Stomach smooth muscle (tissue), 2 donors: ENCODE measurements around the gene MOB3B.
A peak's percentile ranks its signal among the peaks of the same experiment; 100 is the strongest.

Experiments
- H3K27ac ChIP-seq: one replicate; pipeline ENCODE4 v1.7.0; 2013; ENCODE audit warnings: mild to moderate bottlenecking, low read length, inconsistent platforms
- H3K27me3 ChIP-seq, 2 donors: one replicate each; pipeline ENCODE4 v1.7.0; 2013; ENCODE audit warnings: low read length in 2 of 2; ENCODE audit not compliant: insufficient read depth in 2 of 2, control insufficient read depth in 1 of 2
- H3K36me3 ChIP-seq, 2 donors: one replicate each; pipeline ENCODE4 v1.7.0; 2013; ENCODE audit warnings: low read length in 2 of 2; ENCODE audit not compliant: control insufficient read depth in 2 of 2, insufficient read depth in 2 of 2
- H3K4me1 ChIP-seq: one replicate; pipeline ENCODE4 v1.7.0; 2013; ENCODE audit warnings: low read length; ENCODE audit not compliant: control insufficient read depth, insufficient read depth
- H3K4me3 ChIP-seq, 2 donors: one replicate each; pipeline ENCODE4 v1.7.0; 2013; ENCODE audit warnings: low read length in 2 of 2
- H3K9ac ChIP-seq, 2 donors: one replicate each; pipeline ENCODE4 v1.7.0; 2013; ENCODE audit warnings: low read length in 2 of 2, mild to moderate bottlenecking in 1 of 2
- H3K9me3 ChIP-seq, 2 donors: one replicate each; pipeline ENCODE4 v1.7.0; 2013; ENCODE audit warnings: low read length in 2 of 2; ENCODE audit not compliant: control insufficient read depth in 2 of 2
- donor health status: healthy.
- donor health status: Pancreatic carcinoma.

The MOB3B gene

DNA sequence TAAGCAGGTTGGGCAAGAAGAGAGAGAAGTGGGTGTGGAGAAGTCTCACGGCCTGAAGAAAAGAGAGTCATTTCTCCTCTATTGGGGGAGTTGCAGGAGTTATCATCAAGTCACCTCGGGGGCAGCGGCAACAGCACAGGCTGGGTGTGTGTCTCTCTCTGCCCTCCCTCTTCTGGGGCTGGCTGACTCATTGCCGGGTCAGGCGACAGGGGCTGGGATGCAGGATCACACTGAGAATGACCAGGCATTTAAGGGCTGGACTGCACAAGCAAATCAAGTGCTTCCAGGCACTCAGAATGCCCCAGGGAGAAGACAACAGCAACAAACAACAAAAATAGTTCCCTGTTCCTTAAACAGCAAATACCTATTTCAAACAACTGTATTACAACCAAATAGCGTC is 226.4 kb downstream of the MOB3B start:
- Histone ChIP-seq H3K4me3 (no peak overlapping the region), H3K4me1 (no peaks in the 10 kb centered on the region), H3K9me3 (no peaks in the 10 kb centered on the region), H3K27ac (no peak overlapping the region), H3K9ac (no peak overlapping the region), H3K36me3 (no peaks in the 10 kb centered on the region), H3K27me3 (no peaks in the 10 kb centered on the region)

DNA sequence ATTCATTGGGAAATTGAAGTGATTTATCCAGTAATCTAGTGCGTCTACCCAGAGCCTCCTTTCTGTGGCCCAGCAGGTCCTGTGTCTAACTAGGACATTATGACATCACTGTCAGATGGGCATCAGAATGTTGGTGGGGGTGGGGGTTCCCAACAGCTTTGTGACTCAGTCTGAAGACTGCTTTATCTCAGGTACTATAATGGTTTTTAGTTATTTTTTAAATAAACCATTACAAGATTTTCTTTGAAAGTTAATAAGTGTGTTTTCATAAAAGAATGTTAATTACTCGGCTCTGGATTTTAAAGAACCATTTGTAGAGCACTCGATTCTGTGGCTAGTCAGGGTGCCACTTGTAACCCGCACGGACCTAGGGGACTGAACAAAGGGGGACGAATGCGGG is 232.6 kb downstream of the MOB3B start, which contains the start of gene EQTN:
Gene EQTN (minus strand): TSS at position 101 of the 400 bp plus-strand sequence. CDS start 95 bp downstream, at position 6.
- Histone ChIP-seq H3K9ac (no peak within 1 kb of the TSS), H3K36me3 (no peaks in the 10 kb centered on the region), H3K27me3 (no peaks in the 10 kb centered on the region), H3K27ac (no peak within 1 kb of the TSS), H3K4me1 (no peaks in the 10 kb centered on the region), H3K4me3 (no peak within 1 kb of the TSS), H3K9me3 (no peaks in the 10 kb centered on the region)

DNA sequence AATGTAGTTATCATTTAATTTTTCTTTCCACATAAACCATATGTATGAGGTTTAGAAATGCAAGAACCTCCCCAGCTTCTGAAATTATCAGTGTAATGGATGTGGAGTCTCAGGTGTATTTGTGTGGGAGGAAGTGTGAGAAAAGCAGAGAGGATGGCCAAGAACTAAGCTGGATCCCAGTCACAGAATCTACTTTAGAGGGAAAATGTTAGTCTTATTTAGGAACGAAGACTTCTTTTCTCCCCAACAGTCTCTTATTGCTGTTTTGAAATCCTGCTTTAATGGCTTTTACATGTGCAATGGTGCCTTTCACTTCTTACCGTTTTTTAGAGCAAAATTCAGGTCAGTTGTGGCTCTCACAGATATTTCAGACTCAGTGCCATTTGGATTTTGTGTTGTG is 235.6 kb downstream of the MOB3B start:
- Histone ChIP-seq H3K4me1 (no peaks in the 10 kb centered on the region), H3K27me3 (no peaks in the 10 kb centered on the region), H3K9me3 (no peaks in the 10 kb centered on the region), H3K36me3 (no peaks in the 10 kb centered on the region), H3K27ac (no peak overlapping the region), H3K9ac (no peak overlapping the region), H3K4me3 (no peak overlapping the region)

DNA sequence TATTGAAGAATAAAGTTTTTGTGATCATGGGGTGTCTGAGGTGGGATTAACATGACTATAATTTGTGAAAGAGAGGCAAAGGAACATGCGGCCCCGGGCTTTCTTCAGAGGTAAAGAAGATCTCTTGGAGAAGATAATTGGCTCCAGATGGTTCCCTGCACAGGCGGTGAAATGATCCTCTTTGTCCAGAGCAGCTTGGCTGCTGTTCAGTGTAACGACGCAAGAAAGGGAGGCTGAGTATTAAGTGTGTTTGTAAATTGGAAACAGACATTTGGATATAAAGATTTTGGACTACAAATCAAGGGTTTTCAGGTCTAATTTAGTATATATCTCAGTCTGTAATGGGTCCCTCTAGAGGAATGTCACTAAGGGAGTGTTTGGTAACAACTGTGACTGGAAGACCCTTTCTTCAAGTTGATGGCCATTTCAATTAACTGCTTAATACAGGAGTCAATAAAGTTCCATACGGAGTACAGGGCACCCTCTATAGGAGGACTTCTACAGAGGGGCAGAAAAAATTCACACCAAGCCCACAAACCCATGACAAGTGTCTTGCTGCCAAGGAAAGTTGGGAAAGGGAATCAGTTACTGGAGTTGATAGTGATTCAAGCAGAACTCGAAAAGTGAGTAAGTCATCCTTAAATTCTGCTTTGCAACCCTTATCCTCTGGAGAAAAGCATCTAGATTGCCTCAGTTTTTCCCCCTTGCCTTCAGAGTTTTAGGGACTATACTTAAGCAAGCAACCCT is 236.8 kb downstream of the MOB3B start:
- H3K27me3 ChIP-seq: no peaks in the 10 kb centered on the region
- no peak overlapping the region for H3K9ac ChIP-seq
- H3K4me1 ChIP-seq: no peaks in the 10 kb centered on the region
- no peaks in the 10 kb centered on the region for H3K36me3 ChIP-seq
- H3K4me3 ChIP-seq: no peak overlapping the region
- H3K9me3 ChIP-seq: no peaks in the 10 kb centered on the region
- H3K27ac ChIP-seq: no peak overlapping the region

DNA sequence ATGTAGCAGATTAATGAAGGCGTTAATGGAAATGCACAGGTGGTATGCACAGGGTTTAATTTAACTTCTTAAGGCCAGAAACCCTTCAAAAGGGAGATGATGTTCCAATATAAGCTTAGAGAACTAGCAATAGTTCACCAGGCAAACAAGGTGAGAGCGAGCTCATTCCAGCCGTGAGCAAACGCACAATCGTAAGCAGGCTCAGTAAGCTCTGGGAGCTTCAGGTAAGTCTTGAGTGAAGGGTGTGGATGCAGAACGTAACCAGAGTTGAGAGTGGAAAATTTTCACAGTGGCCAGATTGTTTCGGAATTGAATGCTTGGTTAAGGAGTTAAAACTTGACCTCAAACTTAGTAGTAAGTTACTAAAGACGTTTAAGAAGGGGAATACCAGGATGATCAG is 238.3 kb downstream of the MOB3B start:
- H3K27me3 ChIP-seq: no peaks in the 10 kb centered on the region
- no peak overlapping the region for H3K4me3 ChIP-seq
- no peak overlapping the region for H3K27ac ChIP-seq
- H3K4me1 ChIP-seq: no peaks in the 10 kb centered on the region
- no peak overlapping the region for H3K9ac ChIP-seq
- no peaks in the 10 kb centered on the region for H3K9me3 ChIP-seq
- H3K36me3 ChIP-seq: no peaks in the 10 kb centered on the region

DNA sequence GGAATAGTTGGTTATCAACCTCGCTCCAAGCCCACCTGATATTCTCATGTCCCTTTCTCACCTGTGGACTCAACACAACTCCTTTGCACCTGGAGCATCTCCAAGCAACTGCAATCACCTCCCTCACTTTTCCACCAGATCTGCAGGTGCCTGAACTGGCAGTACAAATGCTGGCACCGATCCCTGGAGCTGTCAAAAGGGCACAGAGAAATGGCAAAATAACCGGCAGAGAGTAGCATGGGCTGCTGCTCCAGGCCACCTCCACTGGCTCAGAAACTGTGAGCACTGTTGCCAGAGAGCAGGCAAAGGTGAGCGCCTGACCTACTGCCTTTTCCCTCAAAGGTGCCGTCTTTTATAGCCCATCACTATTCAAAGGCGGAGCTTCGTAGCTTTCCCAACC is 247.3 kb downstream of the MOB3B start:
- no peak overlapping the region for H3K4me3 ChIP-seq
- H3K27me3 ChIP-seq: no peaks in the 10 kb centered on the region
- no peaks in the 10 kb centered on the region for H3K4me1 ChIP-seq

DNA sequence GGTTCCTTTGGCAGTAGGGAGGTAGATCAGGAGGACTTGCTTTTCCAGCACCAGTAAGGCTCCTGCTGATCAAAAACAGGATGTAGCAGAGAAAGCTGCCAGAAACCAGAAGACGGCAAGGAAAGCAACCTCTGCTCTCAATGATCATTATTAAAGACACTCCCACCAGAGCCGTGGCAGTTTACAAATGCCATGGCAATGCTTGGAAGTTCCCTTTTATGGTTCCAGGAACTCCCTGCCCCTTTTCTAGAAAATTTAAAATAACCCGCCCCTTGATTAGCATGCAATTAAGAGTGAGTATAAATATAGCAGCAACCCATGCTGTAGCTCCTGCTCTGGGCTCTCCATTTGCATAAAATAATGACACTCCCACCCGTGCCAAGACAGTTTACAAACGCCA is 248.8 kb downstream of the MOB3B start:
- H3K36me3 ChIP-seq: no peaks in the 10 kb centered on the region
- H3K9me3 ChIP-seq: no peaks in the 10 kb centered on the region
- H3K9ac ChIP-seq: no peak overlapping the region
- H3K4me1 ChIP-seq: no peaks in the 10 kb centered on the region
- H3K27me3 ChIP-seq: no peaks in the 10 kb centered on the region
- no peak overlapping the region for H3K27ac ChIP-seq
- no peak overlapping the region for H3K4me3 ChIP-seq

More for the DNA sequence above, 247.3 kb downstream of the MOB3B start:
- Histone ChIP-seq H3K9me3 (no peaks in the 10 kb centered on the region), H3K36me3 (no peaks in the 10 kb centered on the region), H3K9ac (no peak overlapping the region), H3K27ac (no peak overlapping the region)

DNA sequence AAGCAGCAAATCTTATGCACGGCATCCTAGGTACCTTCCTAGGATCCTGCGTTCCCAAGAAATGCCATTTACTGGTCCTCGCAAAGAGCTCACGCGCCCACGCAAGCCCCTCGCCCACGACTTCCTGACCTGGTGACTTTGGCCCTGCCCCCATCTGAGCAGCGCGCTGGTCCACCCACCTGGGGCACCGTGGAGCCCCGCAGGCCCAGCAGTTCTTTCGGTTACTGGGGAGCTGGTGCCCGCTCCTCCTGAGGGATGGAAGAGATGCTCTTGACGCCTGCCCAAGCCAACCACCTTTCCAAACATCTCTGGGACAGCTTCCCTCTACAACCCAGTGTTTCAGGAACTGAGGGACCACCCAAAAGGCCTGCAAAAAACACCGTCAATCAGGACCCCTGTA is 249.4 kb downstream of the MOB3B start:
- no peaks in the 10 kb centered on the region for H3K9me3 ChIP-seq
- H3K27me3 ChIP-seq: no peaks in the 10 kb centered on the region
- H3K36me3 ChIP-seq: no peaks in the 10 kb centered on the region
- no peak overlapping the region for H3K4me3 ChIP-seq
- H3K4me1 ChIP-seq: no peaks in the 10 kb centered on the region
- no peak overlapping the region for H3K9ac ChIP-seq
- H3K27ac ChIP-seq: no peak overlapping the region

DNA sequence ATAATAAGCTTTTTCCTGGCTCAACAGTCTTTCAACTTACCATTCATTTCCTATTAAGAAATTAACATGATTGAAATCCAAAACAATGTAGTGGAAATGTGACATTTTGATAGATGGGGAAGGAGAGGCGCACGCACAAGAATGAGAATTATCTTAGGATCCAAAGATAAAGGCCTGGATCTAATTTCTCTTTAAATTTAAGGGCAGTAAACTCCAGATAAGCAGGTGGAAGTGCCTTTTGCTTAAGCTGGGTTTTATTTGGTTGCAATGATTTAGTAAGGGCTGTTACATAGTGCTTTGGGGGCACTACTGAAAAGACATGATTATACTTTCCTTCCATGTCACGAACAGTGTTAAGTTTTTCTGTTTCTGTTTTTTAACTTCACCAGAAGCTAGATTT is 250.0 kb downstream of the MOB3B start:
- Histone ChIP-seq H3K27ac (no peak overlapping the region), H3K9ac (no peak overlapping the region), H3K36me3 (no peaks in the 10 kb centered on the region), H3K9me3 (no peaks in the 10 kb centered on the region), H3K27me3 (no peaks in the 10 kb centered on the region), H3K4me3 (no peak overlapping the region), H3K4me1 (no peaks in the 10 kb centered on the region)

DNA sequence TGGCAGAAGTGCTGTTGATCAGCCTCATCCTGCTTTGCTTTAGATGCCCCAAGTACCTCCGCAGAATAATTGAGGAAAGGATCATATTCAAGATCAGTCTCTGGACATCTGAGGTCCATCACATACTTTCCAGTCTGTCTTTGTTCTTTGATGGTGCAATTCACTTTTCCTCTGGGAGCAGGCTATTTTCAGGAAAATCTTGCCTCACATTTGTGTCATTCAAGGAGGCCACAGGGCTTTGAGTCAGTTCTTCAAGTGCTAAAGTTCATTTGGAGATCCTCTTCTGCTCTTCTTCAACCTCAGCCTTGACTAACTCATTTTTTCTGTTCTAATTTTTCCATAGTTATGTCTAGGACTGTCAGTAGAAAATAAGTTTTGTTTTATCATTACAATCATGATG is 251.2 kb downstream of the MOB3B start:
- Histone ChIP-seq H3K9me3 (no peaks in the 10 kb centered on the region), H3K27ac (no peak overlapping the region), H3K4me1 (no peaks in the 10 kb centered on the region), H3K36me3 (no peaks in the 10 kb centered on the region), H3K9ac (no peak overlapping the region), H3K27me3 (no peaks in the 10 kb centered on the region), H3K4me3 (no peak overlapping the region)

DNA sequence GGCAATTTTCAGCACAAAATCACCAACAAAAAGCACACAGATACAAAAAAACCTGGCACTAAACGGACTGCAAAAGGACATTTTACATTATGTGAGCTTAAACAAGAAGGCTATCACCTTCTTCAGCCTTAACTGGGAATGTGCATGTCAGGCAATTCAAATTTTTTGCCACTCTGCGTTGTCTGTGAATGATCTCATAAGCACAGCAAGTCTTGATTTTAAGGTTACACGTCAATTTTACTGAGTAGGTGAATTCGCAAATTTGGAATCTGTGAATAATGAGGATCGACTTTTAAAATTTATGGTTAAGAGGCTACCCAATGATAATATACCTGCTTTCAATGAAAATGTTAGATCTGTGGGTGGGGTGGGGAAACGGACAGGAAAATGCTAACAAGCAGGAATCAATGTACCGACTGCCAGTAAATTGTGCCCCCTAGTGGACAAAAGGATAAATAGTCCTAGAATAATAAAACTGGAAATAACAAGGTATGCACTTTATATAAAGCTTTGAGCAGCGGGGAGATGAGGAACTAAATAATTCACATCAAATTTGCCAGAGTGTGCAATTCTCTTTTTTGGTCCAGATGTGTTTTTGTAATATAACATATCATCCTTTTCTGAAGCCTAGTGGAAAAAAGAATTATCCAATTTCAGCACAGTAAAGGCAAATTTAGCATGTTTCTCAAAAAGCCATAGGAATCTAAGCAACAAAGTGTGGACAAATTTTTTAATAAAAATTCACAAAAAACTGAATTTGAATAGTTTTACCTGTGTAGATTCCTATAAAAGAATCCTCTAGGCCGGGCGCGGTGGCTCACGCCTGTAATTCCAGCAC is 253.2 kb downstream of the MOB3B start:
- Histone ChIP-seq H3K4me3 (peak overlapping the region; percentile 16 to 45), H3K9me3 (no peaks in the 10 kb centered on the region), H3K9ac (no peak overlapping the region), H3K4me1 (no peaks in the 10 kb centered on the region), H3K36me3 (no peaks in the 10 kb centered on the region), H3K27ac (no peak overlapping the region), H3K27me3 (no peaks in the 10 kb centered on the region)
